ENCODE measurements around the gene BAIAP3.

The BAIAP3 gene

GRCh38 chr16:1395444-1396031 lies 62.1 kb downstream of the BAIAP3 start:
- DNase-seq: no peak

- DNase-seq: no peak
These were observed 64.3 kb downstream of the BAIAP3 start for GRCh38 chr16:1397779-1398178.

GRCh38 chr16:1398351-1398750 lies 64.9 kb downstream of the BAIAP3 start:
- DNase-seq: no peak
